GM12872 (cell line): Measurements from ENCODE around the gene GALNT11.

ENCODE experiments used
- TF ChIP-seq, protein P1 (sequence below): IDR thresholded peaks from 3 replicates; pipeline ENCODE4 v1.5.1; 2011; ENCODE audit warnings: low read depth, mild to moderate bottlenecking, low read length, moderate library complexity; ENCODE audit not compliant: insufficient read depth

The GALNT11 gene

DNA sequence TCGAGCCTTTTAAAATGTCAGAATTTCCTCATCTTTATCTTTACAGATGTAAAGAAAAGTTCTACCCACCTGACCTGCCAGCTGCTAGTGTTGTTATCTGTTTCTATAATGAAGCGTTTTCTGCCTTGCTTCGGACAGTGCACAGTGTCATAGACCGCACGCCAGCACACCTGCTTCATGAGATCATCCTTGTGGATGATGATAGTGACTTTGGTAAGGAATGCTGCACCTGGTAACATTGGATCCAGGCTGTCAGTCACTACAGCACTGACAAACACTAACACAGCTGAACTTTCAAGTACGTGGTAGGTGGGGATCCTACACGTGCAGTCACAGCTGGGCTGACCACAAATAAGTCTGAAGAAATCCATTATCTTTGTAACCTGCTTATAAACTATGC is 77.6 kb downstream of the GALNT11 start:
- TF ChIP-seq, protein P1, sequence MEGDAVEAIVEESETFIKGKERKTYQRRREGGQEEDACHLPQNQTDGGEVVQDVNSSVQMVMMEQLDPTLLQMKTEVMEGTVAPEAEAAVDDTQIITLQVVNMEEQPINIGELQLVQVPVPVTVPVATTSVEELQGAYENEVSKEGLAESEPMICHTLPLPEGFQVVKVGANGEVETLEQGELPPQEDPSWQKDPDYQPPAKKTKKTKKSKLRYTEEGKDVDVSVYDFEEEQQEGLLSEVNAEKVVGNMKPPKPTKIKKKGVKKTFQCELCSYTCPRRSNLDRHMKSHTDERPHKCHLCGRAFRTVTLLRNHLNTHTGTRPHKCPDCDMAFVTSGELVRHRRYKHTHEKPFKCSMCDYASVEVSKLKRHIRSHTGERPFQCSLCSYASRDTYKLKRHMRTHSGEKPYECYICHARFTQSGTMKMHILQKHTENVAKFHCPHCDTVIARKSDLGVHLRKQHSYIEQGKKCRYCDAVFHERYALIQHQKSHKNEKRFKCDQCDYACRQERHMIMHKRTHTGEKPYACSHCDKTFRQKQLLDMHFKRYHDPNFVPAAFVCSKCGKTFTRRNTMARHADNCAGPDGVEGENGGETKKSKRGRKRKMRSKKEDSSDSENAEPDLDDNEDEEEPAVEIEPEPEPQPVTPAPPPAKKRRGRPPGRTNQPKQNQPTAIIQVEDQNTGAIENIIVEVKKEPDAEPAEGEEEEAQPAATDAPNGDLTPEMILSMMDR, result no peak

DNA sequence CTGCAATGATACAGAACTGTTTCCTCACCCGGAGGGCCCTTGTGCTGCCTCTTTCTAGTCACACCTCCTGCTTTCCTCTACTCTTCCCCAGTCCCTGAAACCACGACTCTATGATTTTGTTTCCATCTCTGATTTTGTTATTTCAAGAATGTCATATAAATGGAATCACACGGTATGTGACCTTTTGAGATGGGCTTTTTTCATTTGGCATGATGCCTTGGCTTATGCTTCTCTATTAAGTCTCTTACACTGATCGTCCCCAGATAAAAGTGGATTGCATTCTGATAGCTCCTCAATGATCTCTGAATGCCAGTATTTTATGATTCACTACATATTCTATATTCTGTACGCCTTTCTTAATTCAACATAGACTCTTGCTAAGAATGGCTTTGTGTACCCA is 78.2 kb downstream of the GALNT11 start:
- TF ChIP-seq, protein P1, result no peak

DNA sequence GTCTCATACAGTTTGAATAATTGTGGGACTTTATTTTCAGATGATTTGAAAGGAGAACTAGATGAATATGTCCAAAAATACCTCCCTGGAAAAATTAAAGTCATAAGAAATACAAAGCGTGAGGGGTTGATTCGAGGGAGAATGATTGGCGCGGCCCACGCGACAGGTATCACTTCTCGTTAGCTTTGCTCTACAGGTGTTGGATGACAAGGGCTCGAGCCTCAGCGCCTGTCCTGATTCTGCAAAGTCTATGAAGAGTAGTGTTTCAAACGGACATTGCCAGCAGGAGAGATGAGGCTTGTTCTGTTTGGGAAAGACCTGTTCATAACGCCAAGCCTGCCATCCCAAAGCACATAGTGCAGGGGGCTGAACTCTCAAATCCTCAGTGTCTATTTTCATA is 79.7 kb downstream of the GALNT11 start:
- TF ChIP-seq, protein P1, result no peak

DNA sequence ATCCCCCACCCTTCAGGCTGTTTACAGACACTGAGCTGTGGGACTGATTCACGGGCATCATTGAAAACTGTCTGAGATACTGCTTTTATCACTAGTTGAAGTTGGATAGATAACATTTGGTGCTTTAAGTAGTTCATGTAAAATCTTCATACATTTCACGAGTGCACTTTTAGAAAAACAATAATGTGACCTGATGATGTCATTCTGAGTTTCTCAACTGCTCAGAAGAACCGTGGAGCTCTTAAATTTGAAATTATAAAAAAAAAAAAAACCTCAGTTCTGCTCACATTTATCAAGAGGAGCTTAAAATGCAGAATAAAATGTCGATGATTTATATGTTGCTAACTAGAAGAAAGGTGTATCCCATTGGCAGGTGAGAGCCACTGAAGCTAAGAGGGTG is 81.5 kb downstream of the GALNT11 start:
- TF ChIP-seq, protein P1, result no peak

DNA sequence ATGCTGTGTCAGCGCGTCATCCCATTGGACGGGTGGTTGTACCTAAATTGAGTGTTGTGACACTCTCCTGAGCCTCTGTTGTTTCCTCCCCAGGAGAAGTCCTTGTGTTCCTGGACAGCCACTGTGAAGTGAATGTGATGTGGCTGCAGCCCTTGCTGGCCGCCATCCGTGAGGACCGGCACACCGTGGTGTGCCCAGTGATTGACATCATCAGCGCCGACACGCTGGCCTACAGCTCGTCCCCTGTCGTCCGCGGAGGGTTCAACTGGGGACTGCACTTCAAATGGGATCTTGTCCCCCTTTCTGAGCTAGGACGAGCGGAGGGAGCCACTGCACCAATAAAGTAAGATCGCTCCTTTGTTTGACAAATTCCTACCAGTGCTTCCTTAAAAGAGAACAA is 82.5 kb downstream of the GALNT11 start:
- TF ChIP-seq, protein P1, result no peak

DNA sequence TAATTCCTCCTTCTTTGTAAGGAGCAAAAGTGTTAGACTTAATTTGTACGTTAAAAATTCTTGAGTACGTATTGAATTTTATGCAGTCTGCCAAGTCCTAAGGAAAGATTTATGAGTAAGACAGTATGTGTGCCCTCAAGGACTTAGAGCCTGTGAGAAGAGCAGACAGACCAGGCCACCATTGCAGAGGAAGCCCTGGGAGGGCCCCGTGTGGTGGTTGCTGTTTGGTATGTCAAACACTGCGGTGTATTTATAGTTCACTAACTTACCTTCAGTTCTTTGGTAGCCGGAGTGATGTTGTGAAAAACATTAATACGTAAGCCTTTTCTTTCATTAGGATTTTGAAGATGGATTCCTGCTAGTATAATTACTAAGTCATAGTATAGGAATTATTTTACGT is 82.9 kb downstream of the GALNT11 start:
- TF ChIP-seq, protein P1, result no peak

DNA sequence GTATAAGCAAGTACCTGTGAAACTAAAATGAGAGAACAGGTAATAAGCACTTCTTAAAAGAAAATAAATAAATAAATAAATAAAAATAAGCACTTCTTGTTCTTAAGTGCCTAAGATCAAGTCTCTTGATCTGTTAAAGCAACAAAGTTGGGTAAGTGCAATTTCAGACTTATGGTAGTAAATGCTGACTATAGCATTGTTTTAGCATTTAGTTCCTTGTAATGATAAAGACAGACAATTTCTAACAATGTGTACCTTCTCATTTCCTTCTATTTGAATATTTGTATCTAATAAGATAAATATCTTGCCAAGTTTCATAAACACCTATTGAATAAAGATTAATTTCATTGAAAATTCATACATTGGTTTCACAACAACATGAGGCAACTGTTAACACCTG is 87.4 kb downstream of the GALNT11 start:
- TF ChIP-seq, protein P1, result no peak
